ENCODE data around the gene GVQW3.

Gene GVQW3

DNA sequence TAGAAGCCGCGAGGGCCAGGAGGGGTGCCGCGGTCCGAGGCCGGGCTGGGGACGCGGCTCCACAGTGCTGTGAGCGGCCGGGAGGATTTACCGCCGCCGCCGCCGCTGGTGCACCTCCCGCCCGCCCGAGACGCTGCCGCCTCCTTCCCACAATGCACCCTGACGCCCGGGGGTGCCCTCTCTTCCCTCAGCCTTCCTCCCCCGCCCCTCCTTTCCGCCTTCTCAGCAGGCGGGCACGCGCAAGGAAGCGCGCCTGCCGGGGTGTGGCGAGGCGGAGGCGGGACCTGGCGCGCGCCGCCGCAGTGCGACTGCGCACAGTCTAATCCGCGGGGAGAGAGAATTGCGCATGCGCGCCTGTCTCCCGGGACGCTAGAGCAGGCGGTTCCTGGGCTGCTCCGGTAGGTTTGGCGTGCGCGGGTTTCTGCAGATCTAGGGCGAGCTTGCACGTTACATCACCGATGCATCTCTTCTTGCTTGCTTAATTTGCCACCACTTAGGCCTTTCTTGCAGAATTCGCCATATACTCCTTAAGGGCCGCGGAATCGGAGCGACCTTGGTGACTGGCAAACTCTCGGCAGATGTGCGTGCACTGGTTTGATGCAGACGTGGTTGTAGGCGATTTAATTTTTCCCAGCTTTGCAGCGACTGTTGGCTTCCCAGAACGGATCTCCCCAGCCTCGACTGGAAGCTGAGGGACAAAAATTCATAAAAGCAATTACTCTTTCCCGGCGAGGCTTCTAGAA lies at the start of gene GVQW3, which contains the start of gene THAP12:
GVQW3 (plus strand) TSS at position 347 of the 743 bp plus-strand sequence. CDS start 506 bp downstream, outside the sequence.
THAP12 (minus strand) TSS at position 156 of the 743 bp plus-strand sequence. CDS start 296 bp downstream, outside the sequence.
- peak; percentile 99 for DNase-seq

DNA sequence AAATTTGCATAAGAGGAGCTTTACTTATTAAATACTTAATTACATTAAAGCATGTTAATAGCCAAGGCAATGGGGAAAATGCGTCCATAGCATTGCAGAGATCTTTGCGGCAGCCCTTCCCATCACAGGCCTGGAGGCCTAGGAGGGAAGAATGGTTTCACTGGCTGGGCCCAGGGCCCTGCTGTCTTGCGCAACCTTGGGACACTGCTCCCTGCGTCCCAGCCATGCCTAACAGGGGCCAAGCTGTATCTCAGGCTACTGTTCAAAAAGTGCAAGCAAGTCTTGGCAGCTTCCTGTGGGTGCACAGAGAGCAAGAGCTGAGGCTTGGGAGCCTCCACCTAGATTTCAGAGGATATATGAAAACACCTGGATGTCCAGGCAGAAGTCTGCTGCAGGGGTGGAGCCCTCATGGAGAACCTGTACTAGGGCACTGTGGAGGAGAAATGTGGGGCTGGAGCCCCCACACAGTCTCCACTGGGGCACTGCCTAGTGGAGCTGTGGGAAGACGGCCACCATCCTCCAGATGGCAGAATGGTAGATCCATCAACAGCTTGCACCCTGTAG lies 46.2 kb upstream of the GVQW3 start:
- DNase-seq, result no peak

DNA sequence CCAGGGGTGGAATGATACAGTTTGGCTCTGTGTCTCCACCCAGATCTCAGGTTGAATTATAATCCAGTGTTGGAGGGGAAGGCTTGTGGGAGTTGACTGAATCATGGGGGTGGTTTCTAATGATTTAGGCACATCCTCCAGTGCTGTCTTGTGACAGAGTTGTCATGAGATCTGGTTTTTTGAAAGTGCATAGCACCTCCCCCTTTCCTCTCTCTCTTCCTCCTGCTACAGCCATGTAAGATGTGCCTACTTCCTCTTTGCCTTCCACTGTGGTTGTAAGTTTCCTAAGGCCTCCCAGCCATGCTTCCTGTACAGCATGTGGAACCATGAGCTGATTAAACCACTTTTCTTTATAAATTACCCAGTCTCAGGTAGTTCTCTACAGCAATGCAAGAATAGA lies 45.3 kb upstream of the GVQW3 start:
- no peak for DNase-seq

DNA sequence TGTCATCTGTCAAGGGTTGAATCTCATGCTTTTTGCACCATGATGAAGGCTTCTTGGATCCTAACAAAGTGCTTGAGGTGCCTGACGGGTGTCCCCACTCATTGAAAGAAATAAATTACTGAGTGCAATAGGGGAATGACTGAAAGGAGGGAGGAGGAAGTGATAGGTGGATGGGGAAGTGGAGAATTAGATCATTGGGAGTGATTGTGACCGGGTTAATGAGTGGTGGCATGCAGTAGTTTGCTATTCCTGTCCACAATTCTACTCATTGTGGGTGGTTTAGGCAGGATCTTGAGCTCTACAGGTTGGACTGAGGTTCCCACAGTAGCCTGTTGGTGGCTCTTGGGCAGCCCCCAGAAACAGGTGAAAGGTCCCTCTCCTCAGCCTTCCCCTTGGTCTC lies 44.5 kb upstream of the GVQW3 start:
- no peak for DNase-seq

GRCh38 chr11:76337469-76337868 lies 43.7 kb upstream of the GVQW3 start:
- no peak for DNase-seq

GRCh38 chr11:76337923-76338322 lies 43.2 kb upstream of the GVQW3 start:
- DNase-seq, result no peak

GRCh38 chr11:76339221-76339620 lies 41.9 kb upstream of the GVQW3 start:
- DNase-seq, result no peak

- peak; percentile 97 for DNase-seq
Measured at GRCh38 chr11:76347466-76347865, 33.7 kb upstream of the GVQW3 start.

DNA sequence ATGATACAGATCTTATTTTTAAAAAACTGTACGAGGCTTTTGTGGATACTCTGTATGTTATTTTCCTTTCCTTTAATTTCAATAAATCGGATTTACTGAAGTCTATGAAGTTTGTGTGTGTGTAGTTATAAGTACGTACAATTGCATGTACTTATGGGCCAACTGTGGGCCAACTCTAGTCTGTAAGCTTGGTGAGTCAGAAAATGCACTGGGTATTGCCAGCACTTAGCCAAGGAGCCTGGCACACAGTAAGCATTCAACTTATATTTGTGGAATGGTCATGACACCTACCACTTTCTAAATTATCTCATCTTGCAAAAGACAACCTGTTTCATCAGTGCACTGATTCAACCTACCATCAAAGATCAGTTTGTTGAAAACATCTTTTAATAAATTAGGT lies 32.8 kb upstream of the GVQW3 start:
- peak; percentile 33 for DNase-seq

GRCh38 chr11:76355172-76355571 lies 26.0 kb upstream of the GVQW3 start:
- DNase-seq, result no peak

DNA sequence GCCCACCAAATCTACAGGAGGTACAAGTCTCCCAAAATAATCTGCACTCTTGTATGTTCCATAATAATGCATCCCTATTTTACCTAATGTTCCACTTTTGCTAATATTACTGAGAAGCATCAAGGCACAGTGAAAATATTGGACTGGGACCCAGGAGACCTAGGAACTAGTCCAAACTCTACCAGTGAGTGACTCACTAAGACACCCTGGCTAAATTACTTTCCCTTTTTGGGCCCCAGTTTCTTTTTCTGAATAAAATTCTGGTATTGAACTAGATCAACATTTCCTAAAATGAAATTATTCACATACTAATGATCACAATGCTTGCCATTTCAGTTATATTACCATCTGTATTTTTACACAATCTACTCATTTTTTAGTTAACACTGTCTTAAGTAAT lies 19.7 kb upstream of the GVQW3 start:
- no peak for DNase-seq

DNA sequence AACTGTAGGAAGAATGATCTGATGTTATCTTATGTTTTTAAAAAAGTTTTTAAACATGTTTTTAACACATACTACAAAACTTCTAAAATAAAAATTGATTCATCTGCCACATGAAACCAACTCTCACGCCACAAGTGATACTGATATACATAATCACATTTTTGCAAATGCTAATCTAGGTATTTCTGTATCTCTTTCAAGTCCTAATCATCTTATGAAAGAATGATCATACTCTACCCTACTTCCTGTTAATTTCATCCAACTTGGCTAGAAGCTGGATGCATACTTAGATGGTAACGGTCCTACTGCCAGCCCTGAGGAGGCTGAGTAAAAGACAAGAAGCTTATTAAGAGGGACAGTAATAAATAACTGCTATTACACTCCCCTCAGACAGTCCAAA lies 19.3 kb upstream of the GVQW3 start:
- DNase-seq, result no peak

- DNase-seq, result no peak
Measured at GRCh38 chr11:76362716-76363115, 18.4 kb upstream of the GVQW3 start.

- DNase-seq, result no peak
Measured at GRCh38 chr11:76365038-76365679, 16.0 kb upstream of the GVQW3 start.

GRCh38 chr11:76368490-76368889 lies 12.6 kb upstream of the GVQW3 start:
- no peak for DNase-seq

DNA sequence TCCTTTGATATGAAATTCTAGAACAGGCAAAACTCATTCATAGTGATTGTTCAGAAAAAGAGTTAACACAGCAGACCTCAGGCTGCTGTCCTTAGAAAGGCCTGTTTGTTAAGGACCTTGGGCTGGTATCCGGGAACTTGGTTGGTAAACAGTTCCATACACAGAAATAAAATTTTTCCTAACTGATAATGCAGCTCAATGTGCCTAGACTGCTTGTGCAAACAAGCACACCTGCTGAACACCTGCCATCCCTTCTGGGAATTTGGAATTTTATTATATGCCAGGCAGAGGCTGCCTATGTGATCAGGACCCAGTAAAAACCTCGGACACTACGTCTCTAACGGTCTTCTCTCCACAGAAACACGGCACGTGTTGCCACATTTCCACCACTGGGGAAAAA lies 11.7 kb upstream of the GVQW3 start:
- DNase-seq, result no peak

DNA sequence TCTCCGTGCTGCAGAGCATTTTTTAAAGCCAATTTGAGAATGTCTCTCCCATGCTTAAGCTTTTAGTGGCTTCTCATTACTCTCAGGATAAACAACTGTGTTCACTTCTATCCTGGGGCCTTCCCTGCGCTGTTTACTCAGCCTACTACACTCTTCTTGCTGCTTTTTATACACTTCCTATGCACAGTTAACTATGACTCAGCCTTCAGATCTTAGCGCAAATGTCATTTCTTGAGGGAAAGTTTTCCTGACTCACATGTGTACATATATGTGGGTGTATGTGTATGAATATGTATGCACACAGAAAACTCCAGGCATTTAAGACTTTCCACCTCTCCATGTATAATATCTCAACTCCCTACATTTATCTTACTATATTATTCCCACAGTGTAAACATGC lies 10.0 kb upstream of the GVQW3 start:
- DNase-seq, result no peak

DNA sequence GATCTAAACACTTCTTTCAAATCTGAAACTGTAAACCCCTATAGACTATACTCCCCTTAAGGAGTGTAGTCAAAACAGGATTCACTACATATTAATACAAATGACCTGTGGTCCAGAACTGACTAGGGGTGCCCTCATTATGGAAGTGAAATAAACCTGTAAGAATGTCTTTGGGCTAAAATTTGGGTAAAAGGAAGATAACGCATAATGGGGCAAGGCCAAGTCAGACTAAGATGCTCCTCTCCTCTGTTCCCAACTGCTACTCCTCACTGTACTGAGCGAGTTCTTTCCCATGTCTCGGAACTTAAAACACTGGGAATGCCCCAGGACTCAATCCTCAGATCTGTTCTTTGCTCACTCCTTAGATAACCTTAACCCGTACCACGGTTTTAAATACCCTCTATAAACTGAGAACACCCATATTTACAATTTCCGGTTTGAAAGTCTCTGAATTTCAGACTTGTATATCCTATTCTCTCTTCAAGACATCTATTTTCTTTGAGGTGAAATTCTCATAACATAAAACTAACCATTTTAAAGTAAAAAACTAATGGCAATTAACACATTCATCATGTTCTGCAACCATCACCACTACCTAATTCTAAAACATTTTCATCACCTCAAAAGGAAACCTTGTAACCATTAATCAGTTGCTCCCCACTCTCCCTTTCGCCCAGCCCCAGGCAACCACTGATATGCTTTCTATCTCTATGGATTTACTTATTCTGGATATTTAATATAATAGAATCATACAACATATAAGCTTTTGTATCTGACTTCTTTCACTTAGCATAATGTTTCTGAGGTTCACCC lies 4.2 kb upstream of the GVQW3 start:
- DNase-seq, result no peak

DNA sequence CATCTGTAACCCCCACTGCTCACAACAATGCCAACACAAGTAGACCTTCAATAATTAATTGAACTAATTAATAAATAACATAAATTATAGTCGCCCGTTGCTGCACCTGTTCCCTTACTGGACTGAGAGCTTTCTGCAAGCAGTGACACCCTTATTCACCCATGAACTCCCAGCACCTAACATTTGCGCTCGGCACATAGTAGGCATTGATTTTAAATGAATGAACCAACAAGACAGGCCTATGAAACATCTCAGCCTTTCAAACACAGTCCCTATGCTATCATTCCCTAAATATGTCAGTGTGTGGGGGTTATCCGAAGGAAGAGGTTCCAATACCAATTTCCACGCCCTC lies 1.3 kb upstream of the GVQW3 start:
- DNase-seq, result no peak

- DNase-seq, result no peak
Measured at GRCh38 chr11:76380159-76380976, 755 bp upstream of the GVQW3 start.

DNA sequence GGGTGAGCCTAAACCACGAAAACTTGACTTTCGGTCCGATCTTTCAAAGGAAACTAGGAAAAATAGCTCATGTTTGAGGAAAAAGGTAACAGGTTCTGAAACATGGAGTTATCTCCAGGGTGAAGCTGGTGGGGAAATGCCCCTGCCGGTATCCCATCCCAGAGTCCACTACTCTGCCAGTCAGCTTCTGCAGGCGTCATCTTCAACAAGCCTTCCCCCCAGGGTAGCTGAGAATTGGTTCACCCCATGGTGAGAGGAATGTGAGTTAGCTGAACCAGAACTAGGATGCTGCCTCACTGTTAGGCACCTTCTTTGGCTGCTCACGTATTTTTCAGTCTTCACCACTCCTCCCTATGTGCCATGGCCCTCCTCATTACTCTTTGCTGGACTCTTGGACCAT lies 1.1 kb downstream of the GVQW3 start:
- no peak for DNase-seq

DNA sequence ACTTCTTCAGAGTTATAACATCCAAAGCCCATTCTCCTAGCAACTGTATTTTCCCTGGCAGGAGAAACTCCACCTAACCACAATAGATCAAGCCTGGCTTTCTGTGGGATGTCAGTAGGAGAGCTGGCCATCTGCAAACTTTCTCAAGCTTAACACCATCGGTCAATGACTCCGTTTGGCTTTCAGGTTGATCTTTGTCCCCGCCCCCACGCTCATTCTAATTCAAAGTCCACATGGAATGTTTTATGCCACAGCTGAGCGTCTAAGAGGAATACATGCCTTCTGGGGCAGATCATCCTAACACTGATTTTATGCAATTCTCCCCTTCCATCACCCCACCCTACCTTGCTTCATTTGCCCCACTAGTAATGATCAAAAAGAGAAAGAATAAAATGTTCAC lies 4.8 kb downstream of the GVQW3 start:
- no peak for DNase-seq

DNA sequence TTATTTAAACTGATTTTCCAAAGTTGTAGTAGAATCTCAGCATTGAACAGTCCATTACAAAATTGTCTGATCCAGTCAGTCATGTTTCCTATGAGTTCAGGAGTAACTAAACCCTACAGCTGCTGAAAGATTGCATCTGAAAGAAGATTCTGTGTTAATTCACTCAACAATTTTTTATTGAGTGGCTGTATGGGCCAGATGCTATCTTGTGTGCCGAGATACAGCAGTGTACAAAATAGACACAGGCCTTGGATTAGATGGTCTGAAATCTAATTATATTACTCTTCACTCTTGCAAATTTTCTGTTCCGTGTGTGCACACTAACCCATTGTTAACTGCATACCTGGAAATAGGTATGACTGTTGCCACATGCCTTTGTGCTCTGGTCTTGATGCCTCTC lies 7.3 kb downstream of the GVQW3 start:
- DNase-seq, result no peak

All from DMS79 treated with DMSO at 0.1 percent for 48 hours (cell line).